HG03280 (cell line): Measurements from ENCODE around the gene COX4I2.

Experiments
- ATAC-seq: cut with Tn5 transposase; IDR thresholded peaks from one replicate; pipeline ENCODE4 v1.9.1; 2021; ENCODE audit warnings: mild to moderate bottlenecking, moderate library complexity; ENCODE audit not compliant: unreplicated experiment

Gene COX4I2

DNA sequence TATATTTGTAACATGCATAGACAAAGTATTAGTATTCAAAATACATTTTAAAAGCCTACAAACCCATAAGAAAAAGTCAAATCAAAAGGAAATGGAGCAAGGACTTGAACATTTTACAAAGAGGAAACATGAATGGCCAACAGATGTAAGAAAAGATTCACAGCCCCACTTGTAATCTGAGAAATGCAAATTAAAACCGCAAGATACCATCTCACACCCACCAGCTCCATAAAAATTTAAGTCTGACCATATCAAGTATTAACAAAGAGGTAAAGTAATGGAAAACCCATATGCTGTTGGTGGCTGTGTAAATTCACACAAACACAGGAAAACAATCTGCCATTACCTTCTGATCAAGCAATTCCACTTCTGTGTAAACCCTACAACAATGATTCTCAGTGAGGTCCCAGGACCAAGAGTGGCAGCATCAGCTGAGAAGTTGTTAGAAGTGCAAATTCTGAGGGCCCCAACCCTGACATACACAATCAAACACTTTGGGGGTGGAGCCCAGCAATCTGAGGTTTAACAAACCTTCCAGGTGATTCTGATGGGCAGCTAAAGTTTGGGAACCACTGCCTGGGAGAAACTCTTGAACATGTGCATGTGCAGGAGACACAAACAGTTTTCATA, 54.0 kb downstream of the COX4I2 start:
- peak; percentile 48 for ATAC-seq

DNA sequence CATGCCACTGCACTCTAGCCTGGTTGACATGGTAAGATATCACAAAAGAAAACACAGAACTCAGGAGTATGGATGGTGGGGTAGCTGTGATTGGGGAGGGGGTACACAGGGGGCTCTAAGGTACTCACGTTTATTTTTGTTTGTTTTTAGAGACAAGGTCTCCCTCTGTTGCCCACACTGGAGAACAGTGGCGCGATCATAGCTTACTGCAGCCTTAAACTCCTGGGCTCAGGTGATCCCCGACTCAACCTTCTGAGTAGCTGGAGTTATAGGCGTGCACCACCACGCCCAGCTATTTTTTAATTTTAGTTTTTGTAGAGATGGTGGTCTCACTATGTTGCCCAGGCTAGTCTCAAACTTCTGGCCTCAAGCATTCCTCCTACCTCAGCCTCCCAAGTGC, 55.7 kb downstream of the COX4I2 start:
- no peak for ATAC-seq

DNA sequence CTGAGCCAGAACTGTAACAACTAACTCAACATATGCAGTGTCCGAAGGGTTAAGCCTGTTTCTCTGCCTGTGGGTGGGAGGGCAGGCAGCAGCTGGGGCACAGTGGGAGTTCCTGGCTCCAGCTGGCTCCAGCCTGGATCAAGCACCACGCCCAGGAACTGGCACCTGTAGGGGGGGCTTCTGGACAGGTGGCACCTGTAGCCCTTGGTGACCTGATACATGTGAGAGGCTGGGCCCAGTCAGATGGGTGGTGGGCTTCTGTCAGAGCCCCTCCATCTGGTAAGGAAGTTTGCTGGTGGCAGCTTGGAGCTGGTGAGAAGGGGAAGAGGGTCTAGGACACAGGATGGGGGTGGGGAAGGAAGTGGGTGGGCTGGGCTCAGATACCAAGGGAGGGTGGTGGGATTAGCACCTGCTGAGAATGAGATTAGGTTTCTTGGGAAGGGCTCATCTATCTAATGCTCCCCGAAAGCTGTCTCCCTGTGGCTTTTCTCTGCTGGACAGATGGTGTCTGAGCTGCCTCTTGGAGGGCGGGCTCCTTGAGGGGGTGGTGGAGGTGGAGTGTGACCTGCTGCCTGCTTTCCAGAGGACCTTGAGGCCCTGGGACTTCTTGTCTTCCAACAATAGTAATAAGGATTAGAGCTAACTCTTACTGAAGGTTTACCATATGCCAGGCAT, 56.4 kb downstream of the COX4I2 start:
- no peak for ATAC-seq
